ENCODE data around the gene INAVA. TPM values are rescaled to one million over a fixed set of nuclear protein-coding genes. Genes with fewer than 3 reads are reported as not detected.
"Not testable (repeated sequence)": the region's sequence is repeated elsewhere in the genome, so short reads cannot be mapped to it uniquely, and the experiment has no call there.

Gene INAVA
- total RNA-seq, 1 donor from 2014 or later: not detected

DNA sequence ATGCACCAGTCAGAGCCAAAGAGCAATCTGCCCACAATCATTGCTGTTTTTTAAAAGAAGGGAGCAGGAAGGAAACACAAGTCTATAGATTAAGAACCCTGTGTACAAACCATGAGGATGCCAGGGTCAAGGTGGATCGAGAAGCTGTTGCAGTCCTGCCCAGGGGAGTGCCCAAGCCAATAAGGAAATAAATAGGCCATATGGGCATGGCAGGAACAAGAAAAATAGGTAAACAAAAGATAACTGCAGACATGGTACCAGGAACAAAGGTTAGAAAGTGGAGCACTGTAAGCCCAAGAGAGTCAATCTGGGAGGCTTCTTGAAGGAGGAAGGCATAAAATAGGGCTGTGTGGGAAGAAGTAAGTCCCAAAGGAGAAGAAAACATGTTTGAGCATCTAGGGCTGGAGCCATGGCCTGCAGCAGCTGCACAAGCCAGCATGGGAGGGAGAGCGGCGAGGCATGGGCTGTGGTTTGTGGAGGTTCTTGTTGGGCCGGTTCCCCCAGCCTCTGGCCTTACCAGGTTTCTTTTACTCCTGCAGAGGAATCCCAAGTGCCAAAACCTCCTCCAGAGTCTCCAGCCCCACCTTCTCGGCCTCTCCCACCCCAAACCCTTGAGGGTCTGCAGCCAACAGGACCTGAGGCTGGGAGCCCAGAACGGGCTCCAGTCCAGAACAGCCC lies 13.6 kb downstream of the INAVA start:
- intact Hi-C loops (cut with micrococcal nuclease): loop anchor here (5.0 kb wide), 1 partner anchor 41 kb away; no protein-coding TSS in a partner anchor
- DNase-seq: no peak
- Mint-ChIP-seq H3K27me3 (peaks cover 26% of the 10 kb centered on the region), H3K27ac (no peak overlapping the region), H3K36me3 (ENCODE audit: low read depth) (no peaks in the 10 kb centered on the region), H3K4me3 (no peak overlapping the region), H3K4me1 (peaks cover 6% of the 10 kb centered on the region), H3K9me3 (no peaks in the 10 kb centered on the region)

DNA sequence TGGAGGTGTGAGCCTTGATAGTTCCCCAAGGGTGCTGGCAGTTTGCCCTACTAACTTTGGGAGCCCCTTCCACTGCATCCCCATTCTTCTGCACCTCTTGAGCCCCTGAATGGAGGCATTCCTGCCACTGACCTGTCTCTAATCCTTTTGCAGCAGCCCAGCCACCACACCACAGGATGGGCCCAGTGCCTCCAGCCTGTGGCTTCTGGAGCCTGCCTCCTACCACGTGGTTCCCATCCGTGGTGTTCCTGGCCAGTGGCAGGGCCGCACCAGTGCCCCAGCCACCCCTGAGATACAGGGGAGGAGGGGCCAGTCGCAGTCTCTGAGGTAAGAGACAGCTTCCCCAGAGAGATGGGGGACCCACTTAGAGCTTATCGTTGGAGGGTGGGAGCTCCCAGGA lies 14.4 kb downstream of the INAVA start:
- H3K27me3 Mint-ChIP-seq: peaks cover 26% of the 10 kb centered on the region
- H3K4me1 Mint-ChIP-seq: peaks cover 6% of the 10 kb centered on the region
- DNase-seq: no peak
- no peak overlapping the region for H3K27ac Mint-ChIP-seq
- H3K9me3 Mint-ChIP-seq: no peaks in the 10 kb centered on the region
- no peak overlapping the region for H3K4me3 Mint-ChIP-seq
- intact Hi-C loops (cut with micrococcal nuclease): loop anchor here (5.0 kb wide), 1 partner anchor 42 kb away; no protein-coding TSS in a partner anchor
- no peaks in the 10 kb centered on the region for H3K36me3 Mint-ChIP-seq (ENCODE audit: low read depth)

DNA sequence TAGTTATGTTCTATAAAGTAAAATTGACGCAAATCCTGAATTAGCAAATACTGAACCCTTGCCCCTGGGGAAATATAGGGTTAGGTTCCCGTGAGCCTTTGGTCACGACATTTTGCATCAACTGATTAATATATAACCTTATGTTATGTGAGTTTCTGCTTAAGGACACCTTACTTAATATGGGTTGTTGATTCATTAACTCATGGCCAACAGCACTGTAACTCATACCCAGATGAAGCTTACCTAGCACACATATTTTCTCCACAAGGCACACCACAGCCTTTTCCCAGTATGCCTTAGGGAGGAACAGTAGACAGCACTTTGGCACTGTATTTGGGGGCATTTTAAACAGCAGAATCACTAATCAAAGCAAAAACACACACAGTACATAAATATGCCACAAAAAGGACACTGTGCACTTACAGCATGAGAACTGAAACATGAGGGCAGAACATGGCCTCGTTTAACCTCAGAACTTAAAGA lies 15.1 kb downstream of the INAVA start:
- Mint-ChIP-seq H3K4me3 (no peak overlapping the region), H3K36me3 (ENCODE audit: low read depth) (no peaks in the 10 kb centered on the region), H3K27ac (no peak overlapping the region), H3K4me1 (peaks cover 6% of the 10 kb centered on the region), H3K9me3 (no peaks in the 10 kb centered on the region), H3K27me3 (peaks cover 24% of the 10 kb centered on the region)
- DNase-seq: no peak
- intact Hi-C loops (cut with micrococcal nuclease): loop anchor here (5.0 kb wide), 1 partner anchor 42 kb away; no protein-coding TSS in a partner anchor

DNA sequence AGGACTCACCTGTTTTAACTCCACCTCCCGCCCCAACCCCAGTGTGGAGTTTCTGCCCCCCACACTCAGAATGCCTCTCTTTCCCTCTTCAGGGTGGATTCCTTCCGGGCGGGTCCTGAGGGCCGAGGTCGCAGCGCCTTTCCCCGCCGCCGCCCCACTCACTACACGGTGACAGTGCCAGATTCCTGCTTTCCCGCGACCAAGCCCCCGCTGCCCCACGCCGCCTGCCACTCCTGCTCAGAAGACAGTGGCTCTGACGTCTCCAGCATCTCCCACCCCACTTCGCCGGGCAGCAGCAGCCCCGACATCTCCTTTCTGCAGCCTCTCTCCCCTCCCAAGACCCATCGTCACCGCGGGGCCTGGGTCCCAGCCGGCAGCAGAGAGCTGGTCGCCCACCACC lies 16.7 kb downstream of the INAVA start:
- Mint-ChIP-seq H3K4me1 (no peaks in the 10 kb centered on the region), H3K4me3 (no peak overlapping the region), H3K9me3 (no peaks in the 10 kb centered on the region), H3K27me3 (peaks cover 22% of the 10 kb centered on the region), H3K36me3 (ENCODE audit: low read depth) (no peaks in the 10 kb centered on the region), H3K27ac (no peak overlapping the region)
- DNase-seq: no peak
- intact Hi-C loops (cut with micrococcal nuclease): no loop called here

DNA sequence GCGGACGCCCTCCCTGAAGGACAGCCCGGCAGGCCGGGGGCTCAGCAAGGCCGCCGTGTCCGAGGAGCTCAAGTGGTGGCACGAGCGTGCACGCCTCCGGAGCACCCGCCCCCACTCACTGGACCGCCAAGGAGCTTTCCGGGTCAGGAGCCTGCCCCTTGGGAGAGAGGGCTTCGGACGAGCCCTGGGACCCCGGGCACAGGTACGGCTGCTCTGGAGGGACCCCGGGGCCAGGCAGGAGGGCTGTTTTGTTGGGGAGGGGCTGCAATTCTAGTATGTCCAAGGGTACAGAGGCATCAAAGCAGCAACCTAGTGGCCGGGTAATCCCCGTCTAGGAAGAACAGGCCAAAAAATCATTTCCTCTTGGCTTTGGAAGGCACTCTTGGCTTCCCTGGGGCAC lies 17.2 kb downstream of the INAVA start:
- H3K27ac Mint-ChIP-seq; H3K4me3 Mint-ChIP-seq; H3K4me1 Mint-ChIP-seq; H3K36me3 Mint-ChIP-seq (ENCODE audit: low read depth); H3K9me3 Mint-ChIP-seq; intact Hi-C loops (cut with micrococcal nuclease); DNase-seq: not testable (repeated sequence)
- peaks cover 23% of the 10 kb centered on the region for H3K27me3 Mint-ChIP-seq

DNA sequence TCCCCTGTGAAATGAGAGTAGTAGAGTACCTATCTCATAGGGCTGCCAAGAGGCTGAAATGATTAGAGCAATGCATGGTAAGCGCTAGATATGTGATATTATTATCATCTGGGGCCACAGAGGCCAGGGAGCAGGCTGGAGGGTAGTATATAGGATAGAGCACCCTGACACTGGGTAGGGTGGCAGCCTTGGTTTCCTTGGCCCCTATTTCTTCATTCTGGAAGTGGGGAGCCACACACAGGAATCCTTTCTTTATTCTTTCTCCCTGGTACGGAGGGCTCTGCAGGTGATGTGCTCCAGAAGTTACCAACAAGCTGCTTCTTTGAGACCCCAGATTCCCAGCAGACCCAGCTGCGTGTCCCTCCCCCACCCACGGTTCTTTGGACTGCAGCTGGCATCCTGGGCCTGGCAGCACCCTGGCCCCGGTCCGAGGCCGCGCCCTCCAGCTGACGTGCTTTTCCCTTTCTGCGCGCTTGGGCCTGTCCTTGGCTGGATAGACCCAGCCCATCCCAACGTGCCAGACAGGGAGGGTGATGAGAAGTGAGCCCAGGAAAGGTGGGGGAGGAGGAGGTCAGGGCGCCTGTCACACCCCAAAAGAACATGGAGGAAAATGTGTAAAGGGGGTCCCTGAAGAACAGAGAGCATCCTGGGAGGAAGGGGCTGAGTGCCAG lies 18.2 kb downstream of the INAVA start:
- DNase-seq: no peak
- no peak overlapping the region for H3K27ac Mint-ChIP-seq

DNA sequence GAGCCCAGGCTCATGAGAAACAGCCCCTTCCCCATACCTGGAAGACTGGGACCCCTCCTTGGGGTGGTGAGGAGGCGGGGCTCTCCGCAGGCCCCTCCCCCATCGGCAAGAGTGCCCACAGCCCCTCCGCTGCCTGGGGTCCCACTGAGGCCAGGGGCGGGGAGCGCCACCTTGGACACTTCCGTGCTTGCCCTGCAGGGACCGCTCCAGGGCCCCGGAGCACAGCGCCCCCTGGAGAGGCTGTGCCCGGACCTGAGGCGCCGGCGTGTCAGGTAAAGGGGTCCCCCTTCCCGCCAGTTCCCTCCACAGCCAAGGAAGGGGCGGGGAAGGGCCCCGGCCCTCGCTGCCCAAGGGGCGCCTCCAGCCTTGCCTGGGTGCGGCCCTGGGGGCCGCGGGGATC lies 21.5 kb downstream of the INAVA start:
- Mint-ChIP-seq H3K27me3 (peaks cover 21% of the 10 kb centered on the region), H3K4me3 (no peak overlapping the region), H3K36me3 (ENCODE audit: low read depth) (no peaks in the 10 kb centered on the region), H3K4me1 (no peaks in the 10 kb centered on the region), H3K9me3 (no peaks in the 10 kb centered on the region), H3K27ac (no peak overlapping the region)
- intact Hi-C loops (cut with micrococcal nuclease): no loop called here
- DNase-seq: no peak

More for the DNA sequence above, 18.2 kb downstream of the INAVA start:
- Mint-ChIP-seq H3K4me3 (no peak overlapping the region), H3K9me3 (no peaks in the 10 kb centered on the region), H3K36me3 (ENCODE audit: low read depth) (no peaks in the 10 kb centered on the region), H3K4me1 (no peaks in the 10 kb centered on the region), H3K27me3 (peaks cover 18% of the 10 kb centered on the region)
- intact Hi-C loops (cut with micrococcal nuclease): no loop called here

DNA sequence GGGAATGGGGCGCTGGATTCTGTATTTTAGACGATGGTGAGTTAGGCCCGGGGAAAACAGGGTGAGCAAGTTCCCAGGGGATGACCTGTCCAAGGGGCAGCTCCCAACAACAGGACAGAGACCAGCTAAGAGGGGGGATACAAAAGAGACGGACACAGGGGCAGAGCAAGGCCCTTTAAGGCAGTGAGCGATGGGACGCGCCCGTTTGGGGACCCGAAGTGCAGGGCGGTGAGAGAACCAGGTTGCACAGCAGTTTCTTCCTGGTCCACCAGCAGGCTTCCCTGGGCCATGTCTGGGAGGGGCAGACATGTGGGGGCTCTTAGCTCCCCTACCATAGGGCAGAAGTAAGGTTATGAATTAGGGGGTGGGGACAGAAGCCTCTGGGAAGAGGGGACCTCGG lies 22.0 kb downstream of the INAVA start:
- Mint-ChIP-seq H3K27ac (no peak overlapping the region), H3K4me1 (no peaks in the 10 kb centered on the region), H3K9me3 (no peaks in the 10 kb centered on the region), H3K36me3 (ENCODE audit: low read depth) (no peaks in the 10 kb centered on the region), H3K27me3 (peaks cover 21% of the 10 kb centered on the region), H3K4me3 (no peak overlapping the region)
- intact Hi-C loops (cut with micrococcal nuclease): no loop called here
- DNase-seq: no peak

DNA sequence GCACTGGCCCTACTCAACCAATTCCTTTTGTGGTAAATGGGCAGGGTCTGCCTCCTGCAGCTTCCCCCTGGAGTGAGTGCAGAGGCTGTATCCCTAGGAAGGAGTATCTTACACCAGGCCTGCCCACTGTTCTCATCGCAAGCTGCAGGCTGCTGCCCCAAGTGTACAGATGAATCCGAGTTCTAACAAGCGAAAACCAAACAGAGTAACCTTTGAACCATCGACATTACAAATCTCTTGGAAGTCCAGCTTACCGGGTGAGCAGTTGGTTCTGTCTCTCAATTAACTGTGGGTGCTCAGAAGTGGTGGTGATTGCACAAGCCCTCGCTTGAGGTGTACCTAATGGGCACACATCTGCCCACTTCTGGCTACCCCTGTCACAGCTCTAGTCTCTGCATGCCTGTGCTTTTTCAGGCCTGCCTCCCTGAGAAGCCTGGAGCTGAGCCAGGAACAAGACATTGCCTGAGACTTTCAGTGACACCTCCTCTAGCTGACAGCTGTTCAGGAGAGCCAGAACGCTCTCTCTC lies 22.7 kb downstream of the INAVA start:
- Mint-ChIP-seq H3K27ac (no peak overlapping the region), H3K9me3 (no peaks in the 10 kb centered on the region), H3K36me3 (ENCODE audit: low read depth) (no peaks in the 10 kb centered on the region), H3K4me1 (no peaks in the 10 kb centered on the region), H3K4me3 (no peak overlapping the region), H3K27me3 (peaks cover 19% of the 10 kb centered on the region)
- no peak for DNase-seq
- intact Hi-C loops (cut with micrococcal nuclease): no loop called here

DNA sequence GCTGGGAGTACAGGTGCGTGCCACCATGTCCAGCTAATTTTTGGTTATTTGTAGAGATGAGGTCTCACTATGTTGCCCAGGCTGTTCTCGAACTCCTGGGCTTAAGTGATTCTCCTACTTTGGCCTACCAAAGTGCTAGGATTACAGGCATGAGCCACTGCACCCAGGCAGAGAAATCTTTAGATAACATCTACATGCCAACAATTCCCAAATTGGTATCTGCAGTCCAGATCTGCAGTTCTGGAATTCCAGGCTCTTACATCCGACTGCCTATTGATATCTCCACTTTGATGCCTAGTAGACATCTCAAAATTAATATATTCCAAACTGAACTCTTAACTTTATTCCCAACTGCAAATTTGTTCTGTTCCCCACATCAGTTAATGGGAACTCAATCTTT lies 23.3 kb downstream of the INAVA start:
- H3K27ac Mint-ChIP-seq: no peak overlapping the region
- no peak overlapping the region for H3K4me3 Mint-ChIP-seq
- peaks cover 23% of the 10 kb centered on the region for H3K27me3 Mint-ChIP-seq
- no peak for DNase-seq
- no peaks in the 10 kb centered on the region for H3K9me3 Mint-ChIP-seq
- intact Hi-C loops (cut with micrococcal nuclease): no loop called here
- H3K4me1 Mint-ChIP-seq: no peaks in the 10 kb centered on the region
- H3K36me3 Mint-ChIP-seq (ENCODE audit: low read depth): no peaks in the 10 kb centered on the region

DNA sequence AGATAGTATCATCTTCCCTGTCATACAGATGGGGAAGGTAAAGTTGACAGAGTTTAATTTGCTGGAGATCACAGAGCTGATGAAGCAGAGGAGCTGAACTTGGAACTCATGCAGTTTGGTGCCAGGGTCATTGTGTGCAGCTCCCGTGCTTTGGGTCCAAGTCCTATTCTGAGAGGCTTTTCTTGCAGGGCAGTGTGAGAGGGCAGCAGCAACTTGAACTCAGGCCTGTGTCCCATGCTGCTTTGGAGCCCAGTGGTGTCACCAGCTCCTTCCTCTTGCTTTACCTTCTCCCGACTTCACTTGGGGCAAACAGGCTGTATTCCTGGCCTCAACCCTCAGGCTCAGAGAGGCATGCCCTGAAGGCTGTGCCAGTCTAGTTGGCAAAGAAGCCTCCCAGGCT lies 24.7 kb downstream of the INAVA start:
- no peak overlapping the region for H3K27ac Mint-ChIP-seq
- H3K27me3 Mint-ChIP-seq: peaks cover 29% of the 10 kb centered on the region
- intact Hi-C loops (cut with micrococcal nuclease): no loop called here
- no peaks in the 10 kb centered on the region for H3K4me1 Mint-ChIP-seq
- no peak for DNase-seq
- H3K9me3 Mint-ChIP-seq: no peaks in the 10 kb centered on the region
- H3K4me3 Mint-ChIP-seq: no peak overlapping the region
- no peaks in the 10 kb centered on the region for H3K36me3 Mint-ChIP-seq (ENCODE audit: low read depth)

DNA sequence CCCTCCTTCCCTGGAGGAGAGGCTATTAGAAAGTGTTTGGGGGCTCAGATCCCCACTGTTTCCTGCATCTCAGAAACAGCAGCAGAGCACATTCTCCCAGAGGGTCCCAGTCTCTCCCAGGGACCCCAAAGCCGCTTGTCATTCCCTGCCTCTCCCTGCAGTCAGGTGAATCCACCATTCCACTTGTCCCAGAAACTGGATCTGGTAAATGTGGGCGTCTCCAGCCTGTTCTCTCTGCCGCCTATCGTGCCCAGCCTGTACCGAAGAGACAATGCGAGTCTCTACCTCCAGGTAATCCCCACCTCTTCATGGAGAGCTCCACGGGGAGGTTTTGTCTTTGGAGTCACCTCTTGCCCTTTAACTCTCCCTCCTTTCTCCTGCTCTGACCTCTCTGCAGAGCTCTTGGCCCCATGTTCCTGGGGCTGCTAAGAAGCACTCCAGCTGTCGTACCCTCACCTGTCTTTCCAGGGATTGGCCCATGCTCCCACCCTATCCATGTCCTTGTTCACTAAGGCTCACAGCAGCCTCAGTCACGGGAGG lies 26.9 kb downstream of the INAVA start:
- no peak overlapping the region for H3K27ac Mint-ChIP-seq
- no peaks in the 10 kb centered on the region for H3K36me3 Mint-ChIP-seq (ENCODE audit: low read depth)
- H3K4me1 Mint-ChIP-seq: peaks cover 2% of the 10 kb centered on the region
- no peak overlapping the region for H3K4me3 Mint-ChIP-seq
- intact Hi-C loops (cut with micrococcal nuclease): no loop called here
- peaks cover 29% of the 10 kb centered on the region for H3K27me3 Mint-ChIP-seq
- H3K9me3 Mint-ChIP-seq: no peaks in the 10 kb centered on the region
- DNase-seq: no peak

DNA sequence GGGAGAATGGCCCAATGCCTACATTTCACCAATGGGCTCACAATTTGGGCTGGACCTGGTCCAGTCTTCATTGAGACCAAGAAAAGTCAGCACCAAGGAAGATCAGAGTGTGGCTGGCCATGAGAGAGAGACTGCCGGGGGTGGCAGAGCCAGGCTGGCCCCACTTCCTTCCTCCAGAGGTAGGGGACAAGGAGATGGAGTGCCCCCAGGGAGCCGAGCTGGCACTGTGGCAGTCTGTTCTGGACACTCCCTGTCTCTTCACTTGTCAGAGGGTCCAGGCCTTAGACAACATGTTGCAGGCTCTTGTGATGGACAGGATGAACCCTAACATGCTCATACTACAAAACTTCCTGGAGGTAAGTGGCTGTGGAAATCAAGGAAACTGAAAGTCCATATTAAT lies 27.7 kb downstream of the INAVA start:
- H3K4me3 Mint-ChIP-seq: no peak overlapping the region
- peaks cover 2% of the 10 kb centered on the region for H3K4me1 Mint-ChIP-seq
- no peaks in the 10 kb centered on the region for H3K9me3 Mint-ChIP-seq
- no peaks in the 10 kb centered on the region for H3K36me3 Mint-ChIP-seq (ENCODE audit: low read depth)
- intact Hi-C loops (cut with micrococcal nuclease): no loop called here
- no peak for DNase-seq
- no peak overlapping the region for H3K27ac Mint-ChIP-seq
- H3K27me3 Mint-ChIP-seq: peaks cover 31% of the 10 kb centered on the region

DNA sequence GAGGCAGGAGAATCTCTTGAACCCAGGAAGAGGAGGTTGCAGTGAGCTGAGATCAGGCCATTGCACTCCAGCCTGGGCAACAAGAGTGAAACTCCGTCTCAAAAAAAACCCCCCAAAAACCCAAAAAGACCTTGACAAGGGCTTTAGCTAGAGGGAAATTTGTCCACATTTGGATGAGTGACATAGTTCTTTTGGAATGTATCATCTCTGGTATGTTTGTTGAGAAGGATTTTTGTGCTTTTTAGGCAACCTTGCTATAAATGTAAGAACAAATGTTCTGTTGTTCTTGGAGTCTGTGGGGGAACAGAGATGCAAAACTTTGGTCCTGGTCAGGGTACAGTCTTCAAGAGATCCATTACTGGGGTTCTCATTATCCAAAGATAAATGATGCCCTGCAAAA lies 28.9 kb downstream of the INAVA start:
- Mint-ChIP-seq H3K27ac (no peak overlapping the region), H3K27me3 (peaks cover 30% of the 10 kb centered on the region), H3K36me3 (ENCODE audit: low read depth) (no peaks in the 10 kb centered on the region), H3K9me3 (no peaks in the 10 kb centered on the region), H3K4me1 (peaks cover 2% of the 10 kb centered on the region), H3K4me3 (no peak overlapping the region)
- no peak for DNase-seq
- intact Hi-C loops (cut with micrococcal nuclease): no loop called here

Measured in activated CD4-positive, alpha-beta T cell treated with anti-CD3 and anti-CD28 coated beads, Interleukin-2, amount 10 ng/mL, durations not matched to agents 24 days and 14 days (primary cell).